ENCODE results near the gene GAS6.
A peak's percentile ranks its signal among the peaks of the same experiment; 100 is the strongest.

The GAS6 gene

GRCh38 chr13:113860051-113860664 lies 3.7 kb downstream of the GAS6 start:
- Histone ChIP-seq H3K36me3 (ENCODE audit: control insufficient read depth in 2 of 2, insufficient read depth in 1 of 2, low read length in 2 of 2) (peaks cover 0 to 16% of the 10 kb centered on the region in 2 experiments; a peak in 1 of 3 replicates), H3K4me1 (ENCODE audit: control insufficient read depth, insufficient read depth, low read length) (peaks cover 3% of the 10 kb centered on the region; the same call in 1 of the 2 replicates), H3K4me3 (ENCODE audit: low read depth, low read length) (no peak overlapping the region), H3K9me3 (ENCODE audit: control insufficient read depth, insufficient read depth, low read depth, low read length) (no peaks in the 10 kb centered on the region), H3K27ac (ENCODE audit: extremely low read depth, low read depth, low read length) (no peak overlapping the region)
- ChIA-PET CTCF (interaction anchor here (0.9 kb wide), 1 partner anchor 38 kb away, joined by 4 read pairs; no protein-coding TSS in a partner anchor), POLR2A (no interaction called here)
- TF ChIP-seq ZNF677 (tag by site-specific recombination; IDR thresholded peaks at IDR 0.05) = no peak
- no peak for TF ChIP-seq ZBTB8A (tag by site-specific recombination; IDR thresholded peaks at IDR 0.05)
- TF ChIP-seq ZNF571 (tag by site-specific recombination; IDR thresholded peaks at IDR 0.05) = no peak
- TF ChIP-seq ZFP69B (tag by site-specific recombination; IDR thresholded peaks at IDR 0.05) = no peak
- no peak for TF ChIP-seq ZNF132 (tag by site-specific recombination; IDR thresholded peaks at IDR 0.05; ENCODE audit: borderline replicate concordance)
- no peak for TF ChIP-seq ZNF433 (tag by site-specific recombination; IDR thresholded peaks at IDR 0.05; ENCODE audit: low read depth)
- no peak for TF ChIP-seq SP2 (tag by site-specific recombination; IDR thresholded peaks at IDR 0.05)
- no peak for TF ChIP-seq ZNF223 (tag by site-specific recombination; IDR thresholded peaks at IDR 0.05)
- no peak for TF ChIP-seq ZIC2 (tag by site-specific recombination; IDR thresholded peaks at IDR 0.05)
- TF ChIP-seq YY2 (tag by site-specific recombination; IDR thresholded peaks at IDR 0.05) = no peak
- TF ChIP-seq OVOL3 (tag by site-specific recombination; IDR thresholded peaks at IDR 0.05) = no peak
- TF ChIP-seq ZNF747 (tag by site-specific recombination; IDR thresholded peaks at IDR 0.05) = no peak
- no peak for TF ChIP-seq ZNF350 (tag by site-specific recombination; IDR thresholded peaks at IDR 0.05)
- no peak for TF ChIP-seq ZNF624 (tag by site-specific recombination; IDR thresholded peaks at IDR 0.05)
- no peak for TF ChIP-seq ZNF394 (tag by site-specific recombination; IDR thresholded peaks at IDR 0.05; ENCODE audit: borderline replicate concordance)
- TF ChIP-seq ZNF660 (tag by site-specific recombination; IDR thresholded peaks at IDR 0.05) = no peak
- TF ChIP-seq ZNF184 (tag by site-specific recombination; IDR thresholded peaks at IDR 0.05) = no peak
- no peak for TF ChIP-seq HIC1 (tag by site-specific recombination; IDR thresholded peaks at IDR 0.05)
- no peak for TF ChIP-seq ZFP41 (tag by site-specific recombination; IDR thresholded peaks at IDR 0.05; ENCODE audit: borderline replicate concordance)

- ChIA-PET POLR2A (no interaction called here), CTCF (no interaction called here)
- Histone ChIP-seq H3K4me3 (ENCODE audit: low read depth, low read length) (no peak overlapping the region), H3K27ac (ENCODE audit: extremely low read depth, low read depth, low read length) (no peak overlapping the region), H3K9me3 (ENCODE audit: control insufficient read depth, insufficient read depth, low read depth, low read length) (no peaks in the 10 kb centered on the region), H3K4me1 (ENCODE audit: control insufficient read depth, insufficient read depth, low read length) (peaks cover 3% of the 10 kb centered on the region; the same call in 1 of the 2 replicates), H3K36me3 (ENCODE audit: control insufficient read depth in 2 of 2, insufficient read depth in 1 of 2, low read length in 2 of 2) (peaks cover 0 to 16% of the 10 kb centered on the region in 2 experiments; a peak in 1 of 3 replicates)
- TF ChIP-seq ZNF341 (tag by site-specific recombination; IDR thresholded peaks at IDR 0.05; ENCODE audit: low read depth) (0 out of 2 replicates have a peak, but pooled peaks have one; percentile 28), FEZF1 (tag by site-specific recombination; IDR thresholded peaks at IDR 0.05) (0 out of 2 replicates have a peak, but pooled peaks have one; percentile 5), ZNF157 (tag by site-specific recombination; IDR thresholded peaks at IDR 0.05) (peak; percentile 79), ZSCAN4 (tag by site-specific recombination; IDR thresholded peaks at IDR 0.05) (peak; percentile 94), ZNF580 (tag by site-specific recombination; IDR thresholded peaks at IDR 0.05) (no peak), ZNF792 (tag by site-specific recombination; IDR thresholded peaks at IDR 0.05) (no peak)
Observed at GRCh38 chr13:113859311-113860050, 4.4 kb downstream of the GAS6 start.

Measured in HEK293 (cell line).